ENCODE measurements around the gene RUBCNL. TPM values are rescaled to one million over a fixed set of nuclear protein-coding genes. Genes with fewer than 3 reads are reported as not detected.

The RUBCNL gene
- total and polyA plus RNA-seq, 9 of the 15 experiments (the other 6 are each of a cell fraction or from before 2014, with no cell fraction given), result 0.04 to 0.35 (median 0.12) TPM; not detected in 3

GRCh38 chr13:46345866-46346265 lies 41.2 kb downstream of the RUBCNL start (continued):
- TF ChIP-seq ZBTB11 (CRISPR knock-in tag; IDR thresholded peaks at IDR 0.05) (no peak), ZBTB2 (IDR thresholded peaks at IDR 0.05) (no peak), TAF9B (IDR thresholded peaks at IDR 0.05; ENCODE audit: partially characterized antibody) (no peak)

- Histone ChIP-seq H3K36me3 (ENCODE audit: control insufficient read depth, insufficient read depth, low read length) (no peaks in the 10 kb centered on the region), H3K9ac (ENCODE audit: insufficient read depth in 1 of 2, low read depth in 2 of 2, low read length in 2 of 2) (no peak overlapping the region), H2AFZ (ENCODE audit: low read depth, low read length) (no peak overlapping the region), H3K4me3 (no peak overlapping the region), H3K4me1 (replicated peaks in 1 of 2; ENCODE audit: control insufficient read depth in 2 of 2, insufficient read depth in 2 of 2, low read length in 2 of 2) (peaks cover 0 to 4% of the 10 kb centered on the region in 2 experiments; a peak in 2 of 5 replicates), H4K20me1 (replicated peaks; ENCODE audit: control insufficient read depth, insufficient read depth, low read length) (no peaks in the 10 kb centered on the region), H3K9me1 (ENCODE audit: control insufficient read depth, insufficient read depth, low read length) (no peaks in the 10 kb centered on the region), H3K27me3 (ENCODE audit: control insufficient read depth in 2 of 2, insufficient read depth in 2 of 2, low read length in 2 of 2) (peaks cover 0 to 12% of the 10 kb centered on the region in 2 experiments; a peak in 1 of 5 replicates), H3K9me3 (replicated peaks; ENCODE audit: control insufficient read depth, insufficient read depth, low read depth, low read length) (no peaks in the 10 kb centered on the region; the same call in 1 of the 2 replicates), H3K4me2 (ENCODE audit: insufficient read depth, low read length) (no peak overlapping the region), H3K27ac (ENCODE audit: extremely low read depth, low read depth, low read length) (no peak overlapping the region), H3K79me2 (ENCODE audit: control insufficient read depth, insufficient read depth, low read length) (no peaks in the 10 kb centered on the region)
- CTCF ChIA-PET (ENCODE audit: low intra/inter-chr PET ratio), result no interaction called here
- DNase-seq (ENCODE audit: extremely low read depth in 1 of 4, low spot score in 3 of 4) (no peak), ATAC-seq (no peak), FAIRE-seq (no peak)
- intact Hi-C loops (cut with micrococcal nuclease), result no loop called here
- in situ Hi-C loops (cut with MboI), result no loop called here
- no TSS peak for BruUV-seq (replicated peaks)
- POLR2A ChIA-PET, result no interaction called here
- WGBS (ENCODE audit: insufficient coverage, low coverage, missing lambda C conversion rate), result 30% methylated on average over 5 of the region's 5 CpGs
- no peak for TF ChIP-seq MNT (conservative IDR thresholded peaks at IDR 0.05)
- no peak for TF ChIP-seq SP1 (CRISPR knock-in tag; IDR thresholded peaks at IDR 0.05)
- TF ChIP-seq CUX1 (CRISPR knock-in tag; IDR thresholded peaks at IDR 0.05), result no peak
- TF ChIP-seq KDM4B (IDR thresholded peaks at IDR 0.05; ENCODE audit: borderline replicate concordance in 2 of 2, low read depth in 1 of 2), result no peak
Measured at GRCh38 chr13:46345398-46345797, 41.7 kb downstream of the RUBCNL start.

All from K562 (cell line).